OCI-M2 (cell line): ENCODE data around the gene BTBD17.

Source experiments
- DNase-seq: peaks from one replicate; lab custom pipeline; 2025; ENCODE audit not compliant: unreplicated experiment; lab: John Stamatoyannopoulos, UW

Gene BTBD17

GRCh38 chr17:74337834-74338500, 23.7 kb downstream of the BTBD17 start:
- DNase-seq: no peak

DNA sequence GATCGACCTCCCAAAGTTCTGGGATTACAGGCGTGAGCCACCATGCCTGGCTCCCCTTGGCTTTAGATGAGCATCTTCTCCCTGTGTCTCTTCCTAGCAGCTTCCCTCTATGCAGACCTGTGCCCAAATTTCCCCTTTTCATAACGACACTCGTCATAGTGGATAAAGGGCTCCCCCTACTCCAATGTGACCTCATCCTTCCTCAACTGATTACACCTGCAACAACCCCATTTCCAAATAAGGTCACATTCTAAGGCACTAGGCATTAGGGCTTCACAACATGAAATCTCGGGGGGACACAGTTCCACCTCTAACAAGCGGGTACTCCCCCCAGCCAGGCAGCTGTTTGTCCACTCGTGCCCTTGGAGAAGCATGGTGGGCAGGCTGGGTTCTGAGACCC, 25.4 kb downstream of the BTBD17 start:
- no peak for DNase-seq

DNA sequence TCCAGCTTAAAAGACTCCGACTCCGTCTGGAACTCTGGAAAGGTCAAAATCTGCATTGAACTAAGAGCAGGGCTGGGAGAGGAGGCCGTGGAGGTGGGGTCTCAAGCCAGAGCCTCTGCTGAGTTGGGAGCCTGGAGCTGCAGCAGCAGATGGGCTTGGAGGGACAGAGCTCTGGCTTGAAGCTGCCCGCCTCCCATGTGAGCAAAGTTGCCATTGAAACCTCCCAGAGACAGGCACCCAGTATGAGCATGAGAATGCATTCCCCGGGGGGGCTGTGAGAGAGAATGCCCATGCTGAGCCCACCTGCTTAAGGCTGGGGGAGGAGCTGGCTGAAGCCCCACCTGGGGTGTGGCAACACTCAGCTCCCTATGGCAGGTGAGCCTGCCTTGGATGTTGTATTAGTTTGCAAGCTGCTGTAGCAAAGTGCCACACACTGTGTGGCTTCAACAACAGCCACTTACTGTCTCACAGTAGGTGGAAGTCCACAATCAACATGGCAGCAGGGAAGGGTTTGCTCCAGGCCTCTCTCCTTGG, 26.1 kb downstream of the BTBD17 start:
- no peak for DNase-seq

- no peak for DNase-seq
Observed at GRCh38 chr17:74334393-74335039, 27.2 kb downstream of the BTBD17 start.

- DNase-seq: no peak
Observed at GRCh38 chr17:74332763-74333283, 28.8 kb downstream of the BTBD17 start.

DNA sequence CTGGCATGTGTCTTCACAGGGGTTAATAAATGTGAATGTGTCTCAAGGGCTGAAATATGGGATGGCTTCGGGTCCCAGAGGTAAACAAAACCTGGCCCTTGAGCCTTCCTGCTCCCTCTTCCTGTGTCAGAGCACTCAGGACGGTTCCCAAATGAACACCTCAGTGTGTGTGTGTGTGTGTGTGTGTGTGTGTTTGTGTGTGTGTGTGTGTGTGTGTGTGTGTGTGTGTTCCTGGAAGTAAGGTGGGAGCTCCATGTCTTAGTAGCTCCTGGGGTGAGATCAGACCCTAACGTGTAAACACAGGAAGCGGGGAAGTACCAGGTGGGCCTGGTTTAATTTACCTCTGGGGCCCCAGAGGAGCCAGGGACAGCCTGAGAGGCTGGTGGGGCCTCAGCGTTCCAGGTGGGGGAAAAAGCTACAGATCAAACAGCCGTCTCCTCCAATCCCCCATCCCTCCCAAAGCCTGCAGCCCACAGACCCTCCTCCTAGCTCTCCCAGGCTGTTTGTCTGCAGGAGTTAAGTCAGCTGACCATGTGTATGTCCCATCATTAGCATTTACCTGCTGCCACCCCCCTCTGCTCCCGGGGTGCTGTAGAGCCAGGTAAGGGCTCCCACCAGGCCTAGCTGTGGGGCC, 29.5 kb downstream of the BTBD17 start:
- no peak for DNase-seq

DNA sequence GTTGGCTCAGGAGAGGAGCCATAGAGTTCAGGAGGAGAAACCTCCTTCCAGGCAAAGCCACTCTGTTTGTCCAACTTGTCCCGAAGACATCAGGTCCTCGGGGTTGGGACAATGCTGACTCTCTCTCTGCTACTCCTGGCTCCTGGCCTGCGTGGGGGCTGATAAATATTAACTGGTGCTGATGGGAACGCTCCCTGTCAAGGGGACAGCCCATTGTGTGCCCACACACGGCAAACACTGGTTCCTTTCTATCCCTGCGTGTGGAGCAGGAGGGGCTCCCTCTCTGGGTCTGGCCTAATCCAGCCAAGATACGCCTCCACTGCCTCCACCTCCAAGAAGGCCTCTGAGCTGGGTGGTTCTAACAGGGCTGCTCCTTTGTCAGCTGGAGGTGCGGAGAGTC, 31.2 kb downstream of the BTBD17 start:
- DNase-seq: no peak

- DNase-seq: no peak
Observed at GRCh38 chr17:74329378-74329777, 32.3 kb downstream of the BTBD17 start.

GRCh38 chr17:74328487-74328886, 33.2 kb downstream of the BTBD17 start:
- no peak for DNase-seq

GRCh38 chr17:74326506-74326905, 35.2 kb downstream of the BTBD17 start:
- DNase-seq: no peak

- no peak for DNase-seq
Observed at GRCh38 chr17:74325743-74326379, 35.8 kb downstream of the BTBD17 start, which contains the start of gene KIF19. Gene KIF19, plus strand, starts transcription at chr17:74326226. Its CDS starts 124 bp downstream, at chr17:74326350.

DNA sequence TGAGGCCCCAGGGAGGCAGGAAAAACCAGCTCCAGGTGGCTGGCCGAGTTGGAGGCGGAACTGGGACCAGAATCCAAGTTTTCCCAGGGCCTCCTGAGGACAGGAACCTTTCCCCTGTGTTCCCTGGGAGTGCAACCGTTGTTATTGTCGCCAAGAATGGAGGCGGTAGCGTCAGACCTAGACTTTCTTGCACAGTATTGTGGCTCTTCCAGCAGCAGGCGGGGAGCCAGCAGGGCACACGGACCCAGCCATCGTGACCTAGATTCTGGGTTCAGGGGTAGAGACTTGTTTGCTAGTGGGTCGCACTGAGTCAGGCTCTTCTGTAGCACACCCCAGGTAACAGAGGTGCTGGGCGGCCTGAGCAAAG, 36.3 kb downstream of the BTBD17 start:
- DNase-seq: no peak

- DNase-seq: no peak
Observed at GRCh38 chr17:74324521-74324920, 37.1 kb downstream of the BTBD17 start.

GRCh38 chr17:74318391-74318790, 43.3 kb downstream of the BTBD17 start:
- no peak for DNase-seq

- DNase-seq: no peak
Observed at GRCh38 chr17:74317071-74317470, 44.6 kb downstream of the BTBD17 start.

DNA sequence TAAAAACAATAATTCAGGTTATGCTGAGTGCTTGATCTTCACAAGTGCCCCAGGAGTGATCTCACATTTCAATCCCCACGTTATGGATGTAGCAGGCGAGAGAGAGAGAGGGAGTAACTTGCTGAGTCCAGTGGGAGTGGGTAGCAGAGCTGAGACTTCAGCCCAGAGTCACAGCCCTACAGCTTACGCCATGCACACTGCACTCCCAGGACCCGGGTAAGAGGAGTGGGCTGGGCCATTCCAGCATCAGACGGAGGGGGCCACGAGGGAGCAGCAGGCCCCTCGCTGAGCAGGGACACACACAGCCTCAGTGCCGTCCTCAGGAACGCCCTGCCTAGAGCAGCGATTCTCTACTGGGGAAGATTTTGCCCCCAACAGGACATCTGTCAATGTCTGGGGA, 45.4 kb downstream of the BTBD17 start:
- DNase-seq: no peak

DNA sequence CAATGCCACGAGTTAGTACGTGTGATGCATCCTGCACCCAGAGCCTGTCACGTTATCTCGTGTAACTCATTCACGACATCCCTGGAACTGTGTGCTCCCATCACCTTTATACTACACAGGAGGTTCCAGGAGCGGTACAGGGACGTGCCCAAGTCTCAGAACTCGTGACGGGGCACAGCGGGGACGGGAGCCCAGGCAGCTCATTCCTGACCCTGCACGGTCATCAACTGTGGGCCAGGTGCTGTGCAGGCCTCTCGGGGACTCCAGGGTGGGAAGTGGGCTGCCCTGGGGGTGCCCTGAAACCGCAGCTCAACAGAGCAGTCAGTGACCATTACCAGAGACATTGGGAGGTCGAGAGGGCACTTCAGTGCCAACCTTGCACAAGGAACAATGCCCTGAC, 46.8 kb downstream of the BTBD17 start:
- no peak for DNase-seq

DNA sequence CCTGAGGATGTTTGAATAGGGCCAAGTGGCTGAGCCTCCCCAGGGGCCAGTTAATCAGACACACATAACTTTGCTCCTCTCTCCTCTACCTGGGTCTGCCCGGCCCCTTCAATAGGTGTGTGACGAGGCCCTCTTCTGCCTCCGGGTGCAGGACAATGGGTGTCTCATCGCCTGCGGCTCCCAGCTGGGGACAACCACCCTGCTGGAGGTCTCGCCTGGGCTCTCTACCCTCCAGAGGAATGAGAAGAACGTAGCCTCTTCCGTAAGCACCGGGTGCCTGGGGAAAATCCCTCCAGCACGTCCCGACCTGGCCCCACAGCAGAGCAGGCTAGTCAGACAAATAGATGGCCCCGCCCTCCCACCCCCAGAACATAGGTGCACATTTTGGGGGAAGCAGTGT, 51.8 kb downstream of the BTBD17 start:
- no peak for DNase-seq

DNA sequence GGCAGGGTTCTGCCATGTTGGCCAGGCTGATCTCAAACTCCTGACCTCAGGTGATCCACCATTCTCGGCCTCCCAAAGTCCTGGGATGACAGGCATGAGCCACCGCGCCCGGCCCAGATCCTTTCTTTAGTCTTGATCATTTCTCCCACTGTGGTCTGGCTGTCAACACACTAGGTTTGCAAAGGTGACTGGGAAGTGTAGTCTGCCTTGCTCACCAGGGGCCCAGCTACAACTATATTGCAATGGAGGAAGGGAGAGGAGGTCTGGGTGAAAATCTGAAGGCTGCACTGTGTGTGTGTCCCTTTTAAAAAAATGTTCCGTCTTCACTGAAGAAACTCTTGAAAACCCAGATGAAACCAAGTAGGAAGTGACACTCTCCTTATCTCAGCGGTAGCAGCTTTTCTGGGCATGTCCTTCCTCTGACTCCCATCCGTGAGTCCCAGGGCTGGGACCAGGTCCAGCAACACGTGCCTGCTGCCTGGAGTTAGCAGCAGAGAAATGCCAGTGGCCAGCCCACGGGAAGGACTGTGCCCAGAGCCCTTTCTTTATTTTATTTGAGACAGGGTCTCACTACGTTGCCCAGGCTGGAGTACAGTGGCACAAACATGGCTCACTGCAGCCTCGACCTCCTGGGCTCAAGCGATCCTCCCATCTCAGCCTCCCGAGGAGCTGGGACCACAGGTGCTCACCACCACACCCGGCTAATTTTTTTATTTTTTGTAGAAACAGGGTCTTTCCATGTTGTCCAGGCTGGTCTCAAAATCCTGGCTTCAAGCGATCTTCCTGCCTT, 53.5 kb downstream of the BTBD17 start:
- DNase-seq: no peak
